HFFc6 (cell line): ENCODE data around the gene RAD51B. TPM values are rescaled to one million over a fixed set of nuclear protein-coding genes. Genes with fewer than 3 reads are reported as not detected.

Experiments
- DNase-seq: peaks from one replicate; pipeline ENCODE4 v3.0.0-alpha.2; 2018
- H3K27ac Mint-ChIP-seq: 2 replicates; pipeline ENCODE4 v1.8.0; 2020; ENCODE audit warnings: mild to moderate bottlenecking, mixed read lengths
- H3K27me3 Mint-ChIP-seq: 2 replicates; pipeline ENCODE4 v1.8.0; 2021; ENCODE audit warnings: mild to moderate bottlenecking, moderate library complexity, mixed read lengths; ENCODE audit not compliant: insufficient read depth
- H3K36me3 Mint-ChIP-seq: 2 replicates; pipeline ENCODE4 v1.8.0; 2021; ENCODE audit warnings: low read depth, mixed read lengths
- H3K4me1 Mint-ChIP-seq: 2 replicates; pipeline ENCODE4 v1.8.0; 2020; ENCODE audit warnings: low read depth, mixed read lengths
- H3K4me3 Mint-ChIP-seq: 2 replicates; pipeline ENCODE4 v1.8.0; 2020; ENCODE audit warnings: mild to moderate bottlenecking, moderate library complexity, mixed read lengths
- H3K9me3 Mint-ChIP-seq: 2 replicates; pipeline ENCODE4 v1.8.0; 2020; ENCODE audit warnings: mild to moderate bottlenecking, mixed read lengths
- CTCF ChIP-seq: fragments of 200-600 bp; sonication (generic); IDR thresholded peaks from 2 replicates; pipeline ENCODE4 v1.5.0; 2021; ENCODE audit warnings: antibody characterized with exemption, mild to moderate bottlenecking
- total RNA-seq, 6 experiments: library from RNA; stranded (reverse); fragmentation: NEBNext Ultra II Directional; extraction: Animal tissue kit (Norgen Biotek cat#: 25700); gene quantifications; 2 replicates in 1 of 6; 3 replicates in 5 of 6; pipeline ENCODE4 v1.2.3, GENCODE V29; 2021

The RAD51B gene
- total RNA-seq, 6 experiments from 2014 or later: 7.1 to 12.4 (median 9.6) TPM

GRCh38 chr14:68011406-68012028, 191.9 kb downstream of the RAD51B start:
- Mint-ChIP-seq H3K9me3 (no peaks in the 10 kb centered on the region), H3K27me3 (no peaks in the 10 kb centered on the region), H3K27ac (no peak overlapping the region), H3K4me3 (no peak overlapping the region; the same call in 1 of the 2 replicates), H3K36me3 (0 out of 2 replicates have a peak, but pooled peaks cover 5% of the 10 kb centered on the region), H3K4me1 (peaks cover 30% of the 10 kb centered on the region)
- TF ChIP-seq CTCF: no peak
- DNase-seq: peak; percentile 9

GRCh38 chr14:68012871-68013270, 193.3 kb downstream of the RAD51B start:
- Mint-ChIP-seq H3K4me1 (peaks cover 34% of the 10 kb centered on the region), H3K9me3 (no peaks in the 10 kb centered on the region), H3K36me3 (0 out of 2 replicates have a peak, but pooled peaks cover 5% of the 10 kb centered on the region), H3K27ac (no peak overlapping the region), H3K27me3 (no peaks in the 10 kb centered on the region), H3K4me3 (no peak overlapping the region)
- DNase-seq: no peak
- TF ChIP-seq CTCF: no peak

GRCh38 chr14:68013326-68013725, 193.7 kb downstream of the RAD51B start:
- Mint-ChIP-seq H3K9me3 (no peaks in the 10 kb centered on the region), H3K4me1 (peaks cover 37% of the 10 kb centered on the region), H3K27ac (no peak overlapping the region), H3K4me3 (no peak overlapping the region), H3K36me3 (0 out of 2 replicates have a peak, but pooled peaks cover 5% of the 10 kb centered on the region), H3K27me3 (no peaks in the 10 kb centered on the region)
- DNase-seq: no peak
- no peak for TF ChIP-seq CTCF

GRCh38 chr14:68014771-68015170, 195.2 kb downstream of the RAD51B start:
- no peak for TF ChIP-seq CTCF
- H3K27me3 Mint-ChIP-seq: no peaks in the 10 kb centered on the region
- no peaks in the 10 kb centered on the region for H3K9me3 Mint-ChIP-seq
- H3K36me3 Mint-ChIP-seq: 0 out of 2 replicates have a peak, but pooled peaks cover 5% of the 10 kb centered on the region
- no peak overlapping the region for H3K27ac Mint-ChIP-seq
- DNase-seq: no peak
- no peak overlapping the region for H3K4me3 Mint-ChIP-seq
- H3K4me1 Mint-ChIP-seq: peaks cover 43% of the 10 kb centered on the region

- Mint-ChIP-seq H3K36me3 (0 out of 2 replicates have a peak, but pooled peaks cover 5% of the 10 kb centered on the region), H3K4me1 (peaks cover 43% of the 10 kb centered on the region), H3K27ac (peak overlapping the region; percentile 5; the same call in 1 of the 2 replicates), H3K27me3 (no peaks in the 10 kb centered on the region), H3K9me3 (no peaks in the 10 kb centered on the region), H3K4me3 (peak overlapping the region; percentile 33)
- no peak for TF ChIP-seq CTCF
- DNase-seq: peak; percentile 16
Measured at GRCh38 chr14:68015356-68016254, 196.0 kb downstream of the RAD51B start.
